Kidney (tissue), 14 donors: Measurements from ENCODE around the gene PLPP6. TPM values are rescaled to one million over a fixed set of nuclear protein-coding genes. Genes with fewer than 3 reads are reported as not detected.
A peak's percentile ranks its signal among the peaks of the same experiment; 100 is the strongest.

ENCODE experiments used
- DNase-seq, 5 donors: peaks; one replicate each; pipeline ENCODE4 v3.0.0-alpha.2; 2013 to 2020
- FAIRE-seq: peaks from 2 replicates; lab custom pipeline; 2012; peaks lifted over from hg19 to GRCh38; lab: Jason Lieb, UNC
- H3K27ac ChIP-seq, 2 donors: one replicate each; pipeline ENCODE4 v1.7.0; 2013; ENCODE audit warnings: low read depth in 2 of 2, low read length in 2 of 2, inconsistent platforms in 1 of 2
- H3K27me3 ChIP-seq: one replicate; pipeline ENCODE4 v1.7.1; 2013; ENCODE audit warnings: low read length, inconsistent platforms; ENCODE audit not compliant: control insufficient read depth, insufficient read depth
- H3K36me3 ChIP-seq, 3 donors: one replicate each; pipeline versions ENCODE4 v1.7.0 to v1.7.1; 2013; ENCODE audit warnings: low read length in 3 of 3, control low read depth in 1 of 3, inconsistent platforms in 1 of 3; ENCODE audit not compliant: insufficient read depth in 3 of 3, control insufficient read depth in 2 of 3
- H3K4me1 ChIP-seq, 3 donors: one replicate each; pipeline versions ENCODE4 v1.7.0 to v1.7.1; 2013; ENCODE audit warnings: low read length in 3 of 3, inconsistent platforms in 1 of 3, low read depth in 1 of 3; ENCODE audit not compliant: control insufficient read depth in 2 of 3, insufficient read depth in 2 of 3
- H3K4me3 ChIP-seq, 3 donors: one replicate each; pipeline versions ENCODE4 v1.7.0 to v1.8.1; 2013; ENCODE audit warnings: low read length in 3 of 3, control low read depth in 1 of 3, inconsistent platforms in 1 of 3
- H3K9ac ChIP-seq, 3 donors: one replicate each; pipeline versions ENCODE4 v1.7.0 to v1.7.1; 2013; ENCODE audit warnings: low read length in 3 of 3, control low read depth in 1 of 3, inconsistent platforms in 1 of 3
- H3K9me3 ChIP-seq, 3 donors: one replicate each; pipeline versions ENCODE4 v1.7.0 to v1.7.1; 2013; ENCODE audit warnings: low read length in 3 of 3, control low read depth in 1 of 3, inconsistent platforms in 1 of 3; ENCODE audit not compliant: control insufficient read depth in 2 of 3, insufficient read depth in 1 of 3
- intact Hi-C: fragments of 100-400 bp; cut with DNase I; formaldehyde crosslinking; loops from one replicate; pipeline ENCODE4 v1.11.1; 2022
- polyA plus RNA-seq: library from polyadenylated mRNA; stranded (reverse); fragments of 350-450 nt; fragmentation: Illumina TruSeq; extraction: RNeasy Lipid Tissue Mini Kit (QIAGEN cat#74804); gene quantifications from one replicate; pipeline ENCODE4 v1.2.3, GENCODE V29; 2014; ENCODE audit warnings: low read depth, low replicate concordance; ENCODE audit not compliant: insufficient read depth
- total RNA-seq: library from RNA; stranded (reverse); fragmentation: NEBNext Ultra II Directional; extraction: Animal tissue kit (Norgen Biotek cat#: 25700); gene quantifications from one replicate; pipeline ENCODE4 v1.2.1, GENCODE V29; 2021
- TF ChIP-seq, protein P1 (sequence below): IDR thresholded peaks from 3 replicates; pipeline ENCODE4 v1.5.1; 2012; ENCODE audit warnings: mild to moderate bottlenecking, moderate library complexity, borderline replicate concordance; ENCODE audit not compliant: insufficient read depth; ENCODE audit errors: extremely low read depth
- donor health status: control.
- donor health status: control.
- donor health status: control.
- donor health status: control.
- donor health status: control.
- donor health status: DM: yes; HTN: yes; CAD: no.
- donor health status: Normal renal cell carcinoma (clear cell type).

The PLPP6 gene
- total and polyA plus RNA-seq, 2 donors from 2014 or later, result 6.7 to 9.0 TPM

DNA sequence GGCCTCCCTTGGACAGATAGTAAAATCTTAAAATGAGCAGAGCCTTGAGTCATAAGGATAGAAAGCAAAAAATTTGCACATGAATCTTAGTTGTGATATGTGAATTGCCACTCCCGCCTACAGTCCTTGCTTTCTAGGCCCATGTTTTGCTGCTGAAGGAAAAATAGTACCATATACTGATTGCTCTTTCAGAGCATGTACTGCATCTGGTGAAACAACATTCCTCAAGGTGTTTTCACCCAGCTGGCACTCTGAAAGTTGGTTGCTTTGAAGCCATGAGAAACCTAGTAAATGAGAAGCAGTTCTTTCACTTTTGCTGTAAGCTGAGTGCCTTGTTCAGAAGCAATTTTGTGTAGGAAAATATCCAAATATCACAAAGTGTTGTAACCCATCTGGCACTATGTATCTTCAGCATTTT is 27.6 kb downstream of the PLPP6 start:
- DNase-seq (peak in 2 of 5 donors; percentile 30 to 58), FAIRE-seq (no peak)
- no peaks in the 10 kb centered on the region for H3K9me3 ChIP-seq
- no peaks in the 10 kb centered on the region for H3K4me1 ChIP-seq
- no peaks in the 10 kb centered on the region for H3K27me3 ChIP-seq
- no peak overlapping the region for H3K9ac ChIP-seq
- TF ChIP-seq, protein P1, sequence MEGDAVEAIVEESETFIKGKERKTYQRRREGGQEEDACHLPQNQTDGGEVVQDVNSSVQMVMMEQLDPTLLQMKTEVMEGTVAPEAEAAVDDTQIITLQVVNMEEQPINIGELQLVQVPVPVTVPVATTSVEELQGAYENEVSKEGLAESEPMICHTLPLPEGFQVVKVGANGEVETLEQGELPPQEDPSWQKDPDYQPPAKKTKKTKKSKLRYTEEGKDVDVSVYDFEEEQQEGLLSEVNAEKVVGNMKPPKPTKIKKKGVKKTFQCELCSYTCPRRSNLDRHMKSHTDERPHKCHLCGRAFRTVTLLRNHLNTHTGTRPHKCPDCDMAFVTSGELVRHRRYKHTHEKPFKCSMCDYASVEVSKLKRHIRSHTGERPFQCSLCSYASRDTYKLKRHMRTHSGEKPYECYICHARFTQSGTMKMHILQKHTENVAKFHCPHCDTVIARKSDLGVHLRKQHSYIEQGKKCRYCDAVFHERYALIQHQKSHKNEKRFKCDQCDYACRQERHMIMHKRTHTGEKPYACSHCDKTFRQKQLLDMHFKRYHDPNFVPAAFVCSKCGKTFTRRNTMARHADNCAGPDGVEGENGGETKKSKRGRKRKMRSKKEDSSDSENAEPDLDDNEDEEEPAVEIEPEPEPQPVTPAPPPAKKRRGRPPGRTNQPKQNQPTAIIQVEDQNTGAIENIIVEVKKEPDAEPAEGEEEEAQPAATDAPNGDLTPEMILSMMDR, result no peak
- peaks cover 2 to 35% (median 9%) of the 10 kb centered on the region in 3 donors for H3K36me3 ChIP-seq
- no peak overlapping the region for H3K4me3 ChIP-seq
- H3K27ac ChIP-seq, result peak overlapping the region in 1 of 2 donors; percentile 18
- intact Hi-C loops, result no loop called here

GRCh38 chr9:4690144-4690543 is 28.1 kb downstream of the PLPP6 start:
- FAIRE-seq, result no peak
- intact Hi-C loops, result no loop called here
- TF ChIP-seq, protein P1, result no peak

DNA sequence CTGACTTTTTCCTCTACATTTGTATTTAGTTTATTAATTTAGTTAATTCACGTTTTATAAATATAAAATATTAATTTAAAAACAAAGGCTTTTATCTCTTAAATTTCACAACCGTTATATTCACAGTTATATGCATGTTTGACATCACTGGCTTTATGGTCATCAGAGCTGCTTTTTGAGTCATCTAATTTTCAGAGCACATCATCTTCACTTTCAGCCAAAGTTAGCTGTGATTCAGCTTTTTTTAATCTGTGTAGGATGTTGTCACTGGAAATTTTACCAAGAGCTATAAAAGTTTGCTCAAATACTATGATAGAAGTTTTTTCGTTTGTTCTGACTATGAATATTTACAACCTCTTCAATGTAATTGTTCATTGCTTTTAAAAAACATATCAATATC is 29.7 kb downstream of the PLPP6 start:
- FAIRE-seq, result no peak

More at GRCh38 chr9:4690144-4690543, 28.1 kb downstream of the PLPP6 start:
- no peak overlapping the region for H3K9ac ChIP-seq
- H3K36me3 ChIP-seq, result peaks cover 2 to 35% (median 6%) of the 10 kb centered on the region in 3 donors
- H3K27ac ChIP-seq, result no peak overlapping the region
- H3K4me3 ChIP-seq, result no peak overlapping the region
- DNase-seq, result no peak
- no peaks in the 10 kb centered on the region for H3K9me3 ChIP-seq
- H3K27me3 ChIP-seq, result no peaks in the 10 kb centered on the region
- no peaks in the 10 kb centered on the region for H3K4me1 ChIP-seq

More for the DNA sequence above, 29.7 kb downstream of the PLPP6 start:
- Histone ChIP-seq H3K36me3 (peaks cover 0 to 21% (median 4%) of the 10 kb centered on the region in 3 donors), H3K9ac (no peak overlapping the region), H3K27me3 (no peaks in the 10 kb centered on the region), H3K4me1 (no peaks in the 10 kb centered on the region), H3K27ac (no peak overlapping the region), H3K9me3 (no peaks in the 10 kb centered on the region), H3K4me3 (no peak overlapping the region)
- DNase-seq, result no peak
- TF ChIP-seq, protein P1, result no peak
- intact Hi-C loops, result no loop called here
